Vagina (tissue), 2 donors: ENCODE data around the gene CYP17A1.
"Not testable (repeated sequence)": the region's sequence is repeated elsewhere in the genome, so short reads cannot be mapped to it uniquely, and the experiment has no call there.

ENCODE experiments used
- POLR2A ChIP-seq, 2 donors: fragments of 450-650 bp; IDR thresholded peaks; one replicate each; pipeline ENCODE4 v1.6.1; 2017; ENCODE audit warnings: antibody characterized with exemption in 2 of 2, mild to moderate bottlenecking in 2 of 2, moderate library complexity in 2 of 2
- TF ChIP-seq, protein P1 (sequence below), 3 experiments: fragments of 450-650 bp in 2 of 3; fragments of 200-600 bp in 1 of 3; sonication (generic) in 1 of 3; IDR thresholded peaks; one replicate each; pipeline ENCODE4 v1.5.1; 2017 to 2019; ENCODE audit warnings: antibody characterized with exemption in 3 of 3, mild to moderate bottlenecking in 2 of 3, moderate library complexity in 2 of 3

- TF ChIP-seq, protein P1, sequence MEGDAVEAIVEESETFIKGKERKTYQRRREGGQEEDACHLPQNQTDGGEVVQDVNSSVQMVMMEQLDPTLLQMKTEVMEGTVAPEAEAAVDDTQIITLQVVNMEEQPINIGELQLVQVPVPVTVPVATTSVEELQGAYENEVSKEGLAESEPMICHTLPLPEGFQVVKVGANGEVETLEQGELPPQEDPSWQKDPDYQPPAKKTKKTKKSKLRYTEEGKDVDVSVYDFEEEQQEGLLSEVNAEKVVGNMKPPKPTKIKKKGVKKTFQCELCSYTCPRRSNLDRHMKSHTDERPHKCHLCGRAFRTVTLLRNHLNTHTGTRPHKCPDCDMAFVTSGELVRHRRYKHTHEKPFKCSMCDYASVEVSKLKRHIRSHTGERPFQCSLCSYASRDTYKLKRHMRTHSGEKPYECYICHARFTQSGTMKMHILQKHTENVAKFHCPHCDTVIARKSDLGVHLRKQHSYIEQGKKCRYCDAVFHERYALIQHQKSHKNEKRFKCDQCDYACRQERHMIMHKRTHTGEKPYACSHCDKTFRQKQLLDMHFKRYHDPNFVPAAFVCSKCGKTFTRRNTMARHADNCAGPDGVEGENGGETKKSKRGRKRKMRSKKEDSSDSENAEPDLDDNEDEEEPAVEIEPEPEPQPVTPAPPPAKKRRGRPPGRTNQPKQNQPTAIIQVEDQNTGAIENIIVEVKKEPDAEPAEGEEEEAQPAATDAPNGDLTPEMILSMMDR (IDR thresholded peaks at IDR 0.05): not testable (repeated sequence)
- TF ChIP-seq POLR2A (IDR thresholded peaks at IDR 0.05): not testable (repeated sequence)
Measured at GRCh38 chr10:102838276-102838927, 1.2 kb upstream of the CYP17A1 start.
